Activated CD4-positive, alpha-beta T cell treated with anti-CD3 and anti-CD28 coated beads for 48 hours (primary cell): ENCODE data around the gene RHOBTB1.
"Not testable (repeated sequence)": the region's sequence is repeated elsewhere in the genome, so short reads cannot be mapped to it uniquely, and the experiment has no call there.

Source experiments
- DNase-seq: peaks from one replicate; pipeline ENCODE4 v3.0.0-alpha.2; 2020

RHOBTB1 gene

DNA sequence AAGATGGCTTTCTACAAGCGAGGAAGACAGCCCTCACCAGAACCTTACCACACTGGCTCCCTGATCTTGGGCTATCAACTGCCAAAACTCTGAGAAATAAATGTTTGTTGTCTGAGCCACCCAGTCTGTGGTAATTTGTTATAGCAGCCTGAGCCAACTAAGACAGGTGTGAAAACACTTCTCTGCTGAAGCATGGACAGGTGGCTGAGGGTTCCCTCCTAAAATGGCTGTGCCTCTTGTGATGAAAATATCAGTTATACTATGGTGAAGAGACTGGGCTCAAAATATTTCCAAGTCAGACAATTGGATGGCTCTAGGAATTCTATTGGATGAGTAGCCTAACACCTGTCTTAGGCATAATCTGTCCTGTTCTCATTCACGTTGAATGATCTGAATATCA lies 87.6 kb downstream of the RHOBTB1 start:
- no peak for DNase-seq

- no peak for DNase-seq
These were observed 90.3 kb downstream of the RHOBTB1 start for GRCh38 chr10:60853637-60854036.

GRCh38 chr10:60853107-60853506 lies 90.9 kb downstream of the RHOBTB1 start:
- DNase-seq = no peak

DNA sequence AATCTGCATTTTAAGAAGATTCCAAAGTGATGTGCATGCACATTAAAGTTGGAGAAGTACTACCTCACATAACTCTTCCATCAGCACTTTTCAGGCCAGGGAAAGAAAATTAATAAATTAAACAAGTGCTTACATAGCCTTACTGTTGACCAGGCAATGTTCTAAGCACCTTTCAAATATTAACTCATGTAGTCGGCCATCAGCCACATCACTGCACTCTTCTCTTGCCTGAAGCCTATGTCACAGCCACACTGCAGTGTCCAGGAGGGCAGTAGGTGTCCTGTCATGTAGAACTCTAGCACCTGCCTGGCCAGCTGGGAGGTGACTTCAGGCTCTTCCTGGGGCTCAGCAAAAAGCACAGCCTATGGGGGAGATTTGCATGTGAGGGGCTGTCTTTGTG lies 94.2 kb downstream of the RHOBTB1 start:
- DNase-seq = no peak

GRCh38 chr10:60849217-60849616 lies 94.8 kb downstream of the RHOBTB1 start:
- DNase-seq = no peak

GRCh38 chr10:60848680-60849079 lies 95.3 kb downstream of the RHOBTB1 start:
- no peak for DNase-seq

DNA sequence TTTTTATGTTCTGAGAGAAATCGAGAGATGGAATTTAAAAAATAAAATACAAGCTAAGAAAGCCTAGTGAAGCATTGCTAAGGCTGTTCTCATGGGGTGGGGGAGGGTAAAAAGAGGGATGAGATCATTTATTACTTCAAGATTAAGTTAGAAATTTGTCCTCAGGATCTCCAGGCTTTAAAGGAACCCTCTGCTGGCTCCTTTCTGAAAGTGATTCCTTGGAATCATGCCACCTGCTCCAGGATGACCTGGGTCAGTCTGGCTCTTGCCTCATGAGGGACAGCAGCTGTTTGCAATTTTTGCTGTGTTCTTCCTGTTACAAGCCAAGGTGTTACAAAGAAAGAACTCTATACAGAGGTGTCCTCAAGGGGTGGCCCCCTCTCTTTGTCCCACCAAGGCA lies 95.9 kb downstream of the RHOBTB1 start:
- no peak for DNase-seq

DNA sequence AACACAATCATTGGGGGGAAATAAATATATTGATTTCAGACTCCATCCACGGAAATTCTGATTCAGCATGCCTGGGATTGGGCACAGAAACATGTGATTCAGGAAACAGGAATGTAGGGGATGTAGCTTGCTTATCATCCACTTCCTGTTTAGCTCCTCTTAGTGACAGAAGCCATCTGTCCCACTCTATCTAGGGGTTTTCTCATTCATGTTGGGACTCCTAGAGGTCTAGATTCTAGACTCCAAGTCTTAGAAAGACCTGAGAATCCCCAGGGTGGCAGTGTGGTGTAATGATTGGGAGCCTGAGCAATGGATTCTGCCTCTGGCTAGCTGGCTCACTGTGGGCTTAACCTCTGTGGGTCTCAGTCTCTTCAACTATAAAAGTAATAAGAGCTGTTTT lies 97.8 kb downstream of the RHOBTB1 start:
- DNase-seq = no peak

DNA sequence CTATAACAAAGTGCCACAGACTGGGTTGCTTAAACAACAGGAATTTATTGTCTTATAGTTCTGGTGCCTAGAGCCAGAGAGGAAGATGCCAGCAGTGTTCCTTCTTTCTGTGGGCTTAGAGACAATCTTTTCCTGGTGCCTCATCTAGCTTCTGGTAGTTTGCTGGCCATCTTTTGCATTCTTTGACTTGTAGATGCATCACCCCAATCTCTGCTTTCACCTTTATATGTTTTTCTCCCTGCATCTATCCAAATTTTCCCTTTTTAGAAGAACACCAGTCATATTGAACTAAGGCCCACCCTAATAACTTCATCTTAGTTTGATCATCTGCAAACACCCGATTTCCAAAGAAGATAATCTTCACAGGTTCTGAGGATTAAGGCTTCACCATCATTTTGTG lies 98.9 kb downstream of the RHOBTB1 start:
- no peak for DNase-seq

DNA sequence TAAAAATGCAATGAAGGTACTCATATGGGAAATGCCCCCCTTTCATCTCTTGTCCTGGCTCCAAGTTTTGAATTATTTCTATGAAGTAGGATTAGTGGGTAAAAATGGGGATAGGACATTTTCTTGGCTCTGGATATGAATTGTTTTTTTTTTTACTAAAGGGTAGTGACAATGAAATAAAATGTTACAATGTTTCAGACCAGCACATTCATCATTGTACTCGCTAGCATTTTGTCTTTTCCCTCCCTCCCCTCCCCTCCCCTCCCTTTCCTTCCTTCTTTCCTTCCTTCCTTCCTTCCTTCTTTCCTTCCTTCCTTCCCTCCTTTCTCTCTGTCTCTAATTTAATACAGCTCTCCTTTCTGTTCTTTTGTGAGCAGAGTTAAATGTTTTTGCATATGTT lies 101.3 kb downstream of the RHOBTB1 start:
- no peak for DNase-seq

GRCh38 chr10:60841227-60841626 lies 102.8 kb downstream of the RHOBTB1 start:
- DNase-seq = not testable (repeated sequence)

- no peak for DNase-seq
These were observed 108.9 kb downstream of the RHOBTB1 start for GRCh38 chr10:60835049-60835448.

GRCh38 chr10:60834401-60834800 lies 109.6 kb downstream of the RHOBTB1 start:
- DNase-seq = no peak

GRCh38 chr10:60832136-60832535 lies 111.8 kb downstream of the RHOBTB1 start:
- DNase-seq = not testable (repeated sequence)

GRCh38 chr10:60828489-60828852 lies 115.5 kb downstream of the RHOBTB1 start:
- DNase-seq = no peak

- DNase-seq = no peak
These were observed 116.0 kb downstream of the RHOBTB1 start for GRCh38 chr10:60827791-60828488.

DNA sequence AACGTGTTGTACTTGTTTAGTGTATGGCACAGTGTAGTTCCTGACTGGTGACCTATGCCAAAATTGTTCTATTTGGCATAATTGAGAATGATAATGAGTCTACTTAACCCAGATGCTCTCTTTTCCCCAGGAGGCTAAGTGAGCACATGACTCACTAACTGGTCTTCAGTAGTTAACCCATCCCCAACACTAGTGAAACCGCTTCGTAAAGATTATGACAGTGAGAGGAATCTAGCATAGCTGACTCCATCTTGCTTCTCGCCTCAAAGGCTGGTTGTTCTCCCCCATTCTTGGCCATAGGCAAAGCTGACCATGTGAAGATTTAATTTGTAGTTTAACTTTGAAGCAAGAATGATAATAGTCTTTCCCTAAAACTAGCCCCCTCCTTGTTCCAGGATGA lies 118.5 kb downstream of the RHOBTB1 start:
- no peak for DNase-seq

DNA sequence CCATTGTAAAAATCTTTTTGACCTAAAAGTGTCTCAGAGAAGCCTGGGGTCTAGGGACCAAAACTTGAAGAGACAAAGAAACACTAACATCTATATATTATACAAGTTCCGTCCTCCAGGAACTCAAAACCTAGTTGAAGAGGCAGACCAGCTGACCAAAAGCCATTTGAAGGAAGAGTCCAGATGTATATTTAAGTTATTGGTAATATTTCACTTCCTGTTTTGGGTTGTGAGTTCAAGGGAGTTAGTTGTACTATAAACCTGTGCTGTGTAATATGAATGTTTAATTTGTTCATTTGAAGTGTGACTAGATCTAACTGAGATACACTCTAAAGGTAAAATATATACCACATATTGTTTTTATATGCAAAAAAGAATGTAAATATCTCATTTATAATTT lies 120.7 kb downstream of the RHOBTB1 start:
- DNase-seq = no peak

DNA sequence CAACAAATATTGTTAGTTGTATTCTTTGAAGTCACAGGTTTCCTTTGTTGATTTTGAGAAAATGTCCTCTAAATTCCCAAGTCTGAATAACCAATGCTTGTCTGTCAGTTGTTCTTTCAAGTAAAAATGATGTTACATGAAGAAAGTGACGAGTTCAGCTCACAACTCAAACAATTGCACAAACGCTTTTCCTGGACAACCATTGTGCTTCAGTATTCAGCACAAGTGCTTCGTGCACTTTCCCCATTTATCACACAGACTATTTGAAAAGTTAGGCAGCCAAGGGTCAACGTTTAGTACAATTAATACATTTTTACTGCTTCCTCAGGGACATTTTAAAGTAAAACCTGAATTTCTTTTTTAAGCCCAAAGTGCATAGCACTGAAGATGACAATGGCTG lies 121.2 kb downstream of the RHOBTB1 start:
- DNase-seq = no peak

GRCh38 chr10:60821656-60822055 lies 122.3 kb downstream of the RHOBTB1 start:
- DNase-seq = no peak

- no peak for DNase-seq
These were observed 123.8 kb downstream of the RHOBTB1 start for GRCh38 chr10:60820093-60820754.
